HPDE6-E6E7 (cell line): ENCODE data around the gene C7orf25.
A peak's percentile ranks its signal among the peaks of the same experiment; 100 is the strongest.
"Not testable (repeated sequence)": the region's sequence is repeated elsewhere in the genome, so short reads cannot be mapped to it uniquely, and the experiment has no call there.

Experiments used
- DNase-seq: peaks from one replicate; pipeline ENCODE4 v3.0.0; 2011; ENCODE audit warnings: missing footprints; ENCODE audit errors: extremely low spot score

Gene C7orf25

DNA sequence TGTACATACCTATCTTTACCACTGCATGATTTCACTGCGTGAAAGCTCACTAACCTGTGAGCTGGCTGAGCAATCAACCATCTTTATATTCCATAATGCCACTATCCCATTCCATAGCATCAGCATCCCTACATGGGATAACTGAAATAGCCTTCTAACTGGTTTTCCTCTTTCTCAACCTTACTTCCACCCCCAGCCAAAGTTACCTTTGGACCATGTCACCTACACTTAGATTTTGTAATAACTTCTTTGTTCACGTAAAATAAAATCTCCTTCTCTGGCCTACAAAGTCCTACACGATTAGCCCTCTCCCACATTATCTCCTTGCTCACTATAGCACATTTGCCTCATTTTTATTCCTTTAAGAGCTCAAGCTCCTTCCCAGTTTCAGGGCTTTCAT, 17.6 kb upstream of the C7orf25 start:
- no peak for DNase-seq

GRCh38 chr7:42928754-42929153, 16.9 kb upstream of the C7orf25 start:
- DNase-seq = no peak

- no peak for DNase-seq
Observed at GRCh38 chr7:42926204-42926603, 14.3 kb upstream of the C7orf25 start.

DNA sequence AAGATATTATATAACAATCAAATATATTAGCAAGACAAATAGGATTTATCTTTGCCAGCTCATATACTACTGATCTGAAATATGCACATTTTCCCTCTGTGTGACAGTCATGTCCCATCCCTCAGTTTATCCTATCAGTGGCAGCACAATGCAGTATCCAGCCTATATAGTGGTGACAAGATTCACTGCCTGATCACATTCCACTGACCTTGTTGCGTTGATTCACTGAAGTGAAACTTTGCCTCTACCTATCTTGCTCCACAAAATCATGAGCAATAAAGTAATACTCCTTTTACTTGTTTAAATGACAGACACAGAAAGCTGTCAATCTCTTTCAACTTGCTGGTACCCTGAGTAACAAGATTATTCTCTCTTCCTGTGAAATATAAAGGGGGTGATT, 13.8 kb upstream of the C7orf25 start:
- no peak for DNase-seq

- no peak for DNase-seq
Observed at GRCh38 chr7:42924223-42924838, 12.5 kb upstream of the C7orf25 start.

- no peak for DNase-seq
Observed at GRCh38 chr7:42922017-42922753, 10.3 kb upstream of the C7orf25 start.

DNA sequence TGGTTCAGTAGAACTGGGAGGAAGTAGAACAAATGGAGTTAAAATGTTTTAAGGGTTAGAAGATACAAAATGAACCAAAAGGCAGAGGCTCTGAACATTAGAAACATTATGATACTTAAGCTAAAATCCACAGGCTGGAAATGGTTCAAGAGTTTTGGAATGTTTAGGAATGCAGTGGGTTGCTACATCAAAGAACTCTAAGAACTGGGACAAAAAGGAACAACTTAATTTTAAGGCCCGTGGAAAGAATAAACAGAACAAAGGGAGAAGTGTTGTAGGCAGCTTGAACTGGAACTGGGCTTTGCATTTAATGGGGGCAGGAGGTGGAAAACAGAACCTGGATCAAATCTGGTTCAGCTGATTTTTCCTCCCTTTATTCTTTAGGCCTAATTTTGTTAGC, 3.5 kb upstream of the C7orf25 start:
- DNase-seq = no peak

DNA sequence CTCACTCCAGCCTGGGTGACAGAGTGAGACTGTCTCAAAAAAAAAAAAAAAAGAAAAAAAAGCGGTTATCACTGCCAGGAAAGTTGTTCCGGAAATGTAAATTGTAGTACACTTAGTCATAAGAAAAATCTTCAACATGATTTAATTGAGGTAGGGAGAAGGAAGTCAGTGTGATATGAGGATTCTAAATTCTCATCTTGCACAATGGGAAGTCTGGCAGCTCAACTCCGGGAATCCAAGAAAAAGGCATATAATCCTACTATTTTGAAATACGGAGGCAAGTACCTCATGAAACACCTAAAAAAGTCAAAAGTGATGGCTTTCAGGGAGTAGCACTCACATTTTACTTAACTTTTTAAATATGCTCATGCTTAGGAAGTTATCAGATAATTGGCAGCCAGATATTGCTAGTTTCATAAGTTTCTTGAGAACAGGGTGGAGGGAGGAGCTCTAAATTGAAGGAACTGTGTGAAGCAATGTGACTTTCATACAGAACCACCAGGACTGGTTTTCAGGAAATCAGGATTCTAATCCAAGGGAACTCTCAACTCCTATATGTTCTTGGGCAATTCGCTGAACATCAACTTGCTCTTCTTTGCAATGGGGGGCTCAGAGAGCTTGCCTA, 2.7 kb upstream of the C7orf25 start:
- DNase-seq = no peak

DNA sequence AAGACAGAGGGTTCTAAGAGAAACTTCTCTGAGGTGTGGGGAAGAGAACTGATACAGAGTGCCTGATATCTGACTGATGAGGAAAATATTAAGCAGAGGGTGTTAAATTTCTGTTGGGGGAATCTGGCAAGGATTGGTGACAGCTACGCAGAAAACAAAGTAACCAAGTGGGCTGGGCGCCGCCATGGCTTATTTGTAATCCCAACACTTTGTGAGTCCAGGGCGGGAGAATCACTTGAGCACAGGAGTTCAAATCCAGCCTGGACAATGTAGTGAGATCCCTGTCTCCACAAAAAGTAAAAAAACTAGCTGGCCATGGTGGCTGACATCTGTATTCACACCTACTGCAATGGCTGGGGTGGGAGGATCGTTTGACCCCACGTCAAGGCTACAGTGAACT, 2.1 kb upstream of the C7orf25 start:
- DNase-seq = no peak

DNA sequence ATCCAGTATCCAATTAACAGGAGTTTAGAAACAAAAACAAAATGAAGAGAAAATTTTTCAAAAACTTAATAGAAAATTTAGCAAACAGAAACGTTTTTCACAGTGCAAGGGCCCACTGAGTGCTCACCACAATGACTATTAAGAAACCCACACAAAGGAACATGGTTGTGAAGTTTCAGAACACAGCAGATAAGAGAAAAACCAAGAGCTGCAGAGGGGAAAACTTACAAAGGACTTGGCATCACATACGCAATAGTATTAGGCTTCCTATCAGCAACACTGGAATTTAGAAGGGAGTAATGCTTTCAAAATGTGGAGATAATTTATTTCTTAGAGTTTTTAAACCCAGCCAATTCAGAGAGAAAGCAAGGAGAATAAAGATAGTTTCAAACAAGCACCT, 1.7 kb upstream of the C7orf25 start:
- DNase-seq = no peak

DNA sequence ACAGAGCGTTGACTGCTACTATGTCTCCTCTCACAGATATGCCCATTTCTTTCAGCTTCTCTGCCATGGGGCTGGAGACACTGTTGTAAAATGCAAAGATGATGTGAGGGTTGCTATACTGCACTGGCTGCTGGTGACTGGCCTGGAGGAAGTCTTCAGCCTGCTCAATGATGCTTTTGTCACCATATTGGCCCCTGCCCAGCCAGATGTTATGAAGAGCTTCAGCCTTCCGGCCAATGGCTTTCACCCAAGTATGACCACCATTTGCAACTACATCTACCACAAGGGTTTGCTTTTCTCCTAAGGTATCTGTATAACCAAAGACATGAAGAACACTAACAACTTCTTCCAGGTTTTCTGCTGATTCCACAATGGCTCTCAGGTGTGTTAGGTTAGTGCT, 1.6 kb downstream of the C7orf25 start:
- no peak for DNase-seq

- no peak for DNase-seq
Observed at GRCh38 chr7:42907316-42907715, 4.6 kb downstream of the C7orf25 start.

DNA sequence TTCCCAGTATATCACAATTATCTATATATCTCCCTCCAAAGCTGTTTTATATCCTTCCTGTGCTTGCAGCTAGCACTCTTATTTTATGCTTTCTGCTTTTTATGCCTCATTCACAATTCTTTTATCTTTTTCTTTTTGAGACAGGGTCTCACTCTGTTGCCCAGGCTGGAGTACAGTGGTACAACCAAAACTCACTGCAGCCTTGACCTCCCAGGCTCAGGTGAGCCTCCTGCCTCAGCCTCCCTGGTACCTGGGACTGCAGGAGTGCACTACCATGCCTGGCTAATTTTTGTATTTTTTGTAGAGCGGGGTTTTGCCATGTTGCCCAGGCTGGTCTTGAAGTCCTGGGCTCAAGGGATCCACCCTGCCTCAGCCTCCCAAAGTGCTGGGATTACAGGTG, 5.7 kb downstream of the C7orf25 start:
- no peak for DNase-seq

DNA sequence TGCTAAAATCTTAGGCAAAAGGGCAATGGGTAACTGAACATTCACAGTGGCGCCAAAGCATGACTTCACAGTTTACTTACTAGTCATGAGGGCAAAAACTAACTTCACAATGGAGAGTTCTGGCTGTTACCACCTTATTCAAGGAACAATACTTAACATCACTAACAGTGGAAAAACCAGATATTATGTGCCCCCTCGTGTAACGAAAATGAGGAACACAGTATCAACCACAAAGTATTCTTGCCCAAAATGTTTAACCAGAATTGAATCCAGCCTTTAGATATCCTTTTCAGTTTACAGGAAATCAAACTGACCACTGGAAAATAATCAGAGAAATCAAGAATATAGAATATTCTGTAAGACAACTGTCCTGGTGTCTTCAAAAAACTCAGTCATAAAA, 9.5 kb downstream of the C7orf25 start:
- no peak for DNase-seq

DNA sequence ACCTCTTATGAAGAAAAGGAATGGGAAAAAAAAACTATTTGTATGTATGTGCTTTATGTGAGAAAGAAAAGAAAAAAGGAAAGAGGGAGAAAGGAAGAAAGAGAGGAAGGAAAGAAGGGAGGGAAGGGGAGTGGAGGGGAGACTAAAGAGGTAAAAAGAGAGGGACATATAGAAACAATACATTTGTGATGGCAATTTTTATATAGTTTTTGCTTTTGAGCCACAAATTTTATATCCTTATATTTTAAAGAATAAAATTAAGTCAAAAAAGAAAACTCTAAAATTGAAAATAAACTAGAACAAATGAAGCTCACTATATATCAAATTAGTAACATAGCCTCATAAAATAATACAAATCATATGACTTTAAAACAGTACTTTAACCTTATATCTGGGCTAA, 11.0 kb downstream of the C7orf25 start:
- no peak for DNase-seq

- DNase-seq = no peak
Observed at GRCh38 chr7:42893346-42894240, 18.3 kb downstream of the C7orf25 start.

- no peak for DNase-seq
Observed at GRCh38 chr7:42886893-42887505, 24.9 kb downstream of the C7orf25 start.

DNA sequence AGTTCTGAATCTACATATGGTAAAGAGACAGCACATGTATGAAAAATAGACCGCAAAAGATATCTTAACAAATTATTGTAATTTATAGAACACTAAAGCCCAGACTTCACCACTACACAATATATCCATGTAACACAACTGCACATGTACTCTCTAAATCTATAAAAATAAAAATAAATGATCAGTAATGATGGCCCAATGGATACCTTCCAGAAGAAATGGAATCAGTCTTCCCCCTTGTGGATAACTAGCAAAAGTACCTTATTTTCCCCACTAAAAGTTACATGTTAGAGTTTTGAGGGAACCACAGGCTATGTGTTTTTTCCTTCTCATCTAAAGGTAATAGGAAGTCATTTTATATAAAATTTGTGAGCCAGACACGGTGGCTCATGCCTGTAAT, 25.7 kb downstream of the C7orf25 start:
- no peak for DNase-seq

DNA sequence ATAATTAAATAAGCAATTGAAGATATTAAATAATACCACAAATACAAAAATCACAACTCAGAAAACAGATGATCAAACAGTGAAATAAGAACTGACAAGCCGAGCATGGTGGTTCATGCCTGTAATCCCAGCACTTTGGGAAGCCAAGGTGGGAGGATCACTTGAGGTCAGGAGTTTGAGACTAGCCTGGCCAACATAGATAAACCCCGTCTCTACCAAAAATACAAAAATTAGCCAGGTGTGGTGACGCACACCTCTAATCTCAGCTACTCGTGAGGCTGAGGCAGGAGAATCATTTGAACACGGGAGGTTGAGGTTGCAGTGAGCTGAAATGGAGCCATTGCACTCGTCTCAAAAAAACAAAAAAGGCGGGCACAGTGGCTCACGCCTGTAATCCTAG, 26.7 kb downstream of the C7orf25 start:
- not testable (repeated sequence) for DNase-seq

GRCh38 chr7:42883950-42884349, 27.9 kb downstream of the C7orf25 start:
- peak; percentile 33 for DNase-seq

DNA sequence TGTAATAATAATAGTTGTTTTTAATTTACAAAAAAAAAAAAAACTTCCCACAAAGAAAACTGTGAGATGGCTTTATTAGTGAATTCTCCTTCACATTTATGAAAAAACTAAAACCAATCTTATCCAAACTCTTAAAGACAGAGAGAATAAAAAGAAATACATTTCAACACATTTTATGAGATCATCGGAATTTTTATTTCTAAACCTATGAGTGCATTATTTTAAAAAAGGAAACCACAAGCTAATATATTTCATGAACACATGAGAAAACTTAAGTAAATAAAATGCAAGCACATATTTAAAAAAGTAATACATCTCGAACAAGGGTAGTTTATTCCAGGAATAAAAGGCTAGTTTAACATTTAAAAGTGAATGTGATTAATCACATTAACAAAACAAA, 31.5 kb downstream of the C7orf25 start:
- DNase-seq = no peak

- DNase-seq = no peak
Observed at GRCh38 chr7:42878303-42878702, 33.6 kb downstream of the C7orf25 start.
